ENCODE results near the gene WDR37. TPM values are rescaled to one million over a fixed set of nuclear protein-coding genes. Genes with fewer than 3 reads are reported as not detected.
A peak's percentile ranks its signal among the peaks of the same experiment; 100 is the strongest.

WDR37 gene
- total and polyA plus RNA-seq, 9 of the 15 experiments (the other 6 are each of a cell fraction or from before 2014, with no cell fraction given) = 2.3 to 11.6 (median 6.7) TPM

DNA sequence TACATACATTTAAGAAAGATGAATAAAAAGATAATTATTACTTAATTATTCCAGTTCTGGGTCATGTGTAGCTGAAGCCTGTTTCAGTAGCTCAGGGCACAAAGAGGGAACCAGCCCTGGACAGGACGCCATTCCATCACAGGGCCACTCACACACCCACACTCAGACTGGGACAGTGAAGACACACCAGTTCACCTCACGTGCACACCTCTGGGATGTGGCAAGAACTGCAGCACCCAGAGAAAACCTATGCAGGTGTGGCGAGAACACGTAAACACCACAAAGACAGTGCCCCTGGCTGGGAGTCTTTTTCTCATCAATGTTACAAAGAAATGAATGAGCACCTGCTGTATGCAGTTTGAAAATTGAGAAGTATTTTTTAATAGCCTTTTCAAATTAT, 5.6 kb upstream of the WDR37 start (continued):
- TF ChIP-seq, protein P1, sequence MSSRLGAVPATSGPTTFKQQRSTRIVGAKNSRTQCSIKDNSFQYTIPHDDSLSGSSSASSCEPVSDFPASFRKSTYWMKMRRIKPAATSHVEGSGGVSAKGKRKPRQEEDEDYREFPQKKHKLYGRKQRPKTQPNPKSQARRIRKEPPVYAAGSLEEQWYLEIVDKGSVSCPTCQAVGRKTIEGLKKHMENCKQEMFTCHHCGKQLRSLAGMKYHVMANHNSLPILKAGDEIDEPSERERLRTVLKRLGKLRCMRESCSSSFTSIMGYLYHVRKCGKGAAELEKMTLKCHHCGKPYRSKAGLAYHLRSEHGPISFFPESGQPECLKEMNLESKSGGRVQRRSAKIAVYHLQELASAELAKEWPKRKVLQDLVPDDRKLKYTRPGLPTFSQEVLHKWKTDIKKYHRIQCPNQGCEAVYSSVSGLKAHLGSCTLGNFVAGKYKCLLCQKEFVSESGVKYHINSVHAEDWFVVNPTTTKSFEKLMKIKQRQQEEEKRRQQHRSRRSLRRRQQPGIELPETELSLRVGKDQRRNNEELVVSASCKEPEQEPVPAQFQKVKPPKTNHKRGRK (tag; IDR thresholded peaks at IDR 0.05) = 0 out of 2 replicates have a peak, but pooled peaks have one; percentile 18
- 0 out of 2 replicates have a peak, but pooled peaks have one; percentile 6 for TF ChIP-seq KAT7 (CRISPR knock-in tag; IDR thresholded peaks at IDR 0.05; ENCODE audit: borderline replicate concordance)
- TF ChIP-seq, protein P2, sequence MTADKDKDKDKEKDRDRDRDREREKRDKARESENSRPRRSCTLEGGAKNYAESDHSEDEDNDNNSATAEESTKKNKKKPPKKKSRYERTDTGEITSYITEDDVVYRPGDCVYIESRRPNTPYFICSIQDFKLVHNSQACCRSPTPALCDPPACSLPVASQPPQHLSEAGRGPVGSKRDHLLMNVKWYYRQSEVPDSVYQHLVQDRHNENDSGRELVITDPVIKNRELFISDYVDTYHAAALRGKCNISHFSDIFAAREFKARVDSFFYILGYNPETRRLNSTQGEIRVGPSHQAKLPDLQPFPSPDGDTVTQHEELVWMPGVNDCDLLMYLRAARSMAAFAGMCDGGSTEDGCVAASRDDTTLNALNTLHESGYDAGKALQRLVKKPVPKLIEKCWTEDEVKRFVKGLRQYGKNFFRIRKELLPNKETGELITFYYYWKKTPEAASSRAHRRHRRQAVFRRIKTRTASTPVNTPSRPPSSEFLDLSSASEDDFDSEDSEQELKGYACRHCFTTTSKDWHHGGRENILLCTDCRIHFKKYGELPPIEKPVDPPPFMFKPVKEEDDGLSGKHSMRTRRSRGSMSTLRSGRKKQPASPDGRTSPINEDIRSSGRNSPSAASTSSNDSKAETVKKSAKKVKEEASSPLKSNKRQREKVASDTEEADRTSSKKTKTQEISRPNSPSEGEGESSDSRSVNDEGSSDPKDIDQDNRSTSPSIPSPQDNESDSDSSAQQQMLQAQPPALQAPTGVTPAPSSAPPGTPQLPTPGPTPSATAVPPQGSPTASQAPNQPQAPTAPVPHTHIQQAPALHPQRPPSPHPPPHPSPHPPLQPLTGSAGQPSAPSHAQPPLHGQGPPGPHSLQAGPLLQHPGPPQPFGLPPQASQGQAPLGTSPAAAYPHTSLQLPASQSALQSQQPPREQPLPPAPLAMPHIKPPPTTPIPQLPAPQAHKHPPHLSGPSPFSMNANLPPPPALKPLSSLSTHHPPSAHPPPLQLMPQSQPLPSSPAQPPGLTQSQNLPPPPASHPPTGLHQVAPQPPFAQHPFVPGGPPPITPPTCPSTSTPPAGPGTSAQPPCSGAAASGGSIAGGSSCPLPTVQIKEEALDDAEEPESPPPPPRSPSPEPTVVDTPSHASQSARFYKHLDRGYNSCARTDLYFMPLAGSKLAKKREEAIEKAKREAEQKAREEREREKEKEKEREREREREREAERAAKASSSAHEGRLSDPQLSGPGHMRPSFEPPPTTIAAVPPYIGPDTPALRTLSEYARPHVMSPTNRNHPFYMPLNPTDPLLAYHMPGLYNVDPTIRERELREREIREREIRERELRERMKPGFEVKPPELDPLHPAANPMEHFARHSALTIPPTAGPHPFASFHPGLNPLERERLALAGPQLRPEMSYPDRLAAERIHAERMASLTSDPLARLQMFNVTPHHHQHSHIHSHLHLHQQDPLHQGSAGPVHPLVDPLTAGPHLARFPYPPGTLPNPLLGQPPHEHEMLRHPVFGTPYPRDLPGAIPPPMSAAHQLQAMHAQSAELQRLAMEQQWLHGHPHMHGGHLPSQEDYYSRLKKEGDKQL (CRISPR knock-in tag; IDR thresholded peaks at IDR 0.05; ENCODE audit: borderline replicate concordance) = no peak
- TF ChIP-seq ZNF445 (CRISPR knock-in tag; IDR thresholded peaks at IDR 0.05; ENCODE audit: low read depth) = no peak

All from K562 (cell line).